Neural cell (in vitro differentiated cells): ENCODE data around the gene C14orf39. TPM values are rescaled to one million over a fixed set of nuclear protein-coding genes. Genes with fewer than 3 reads are reported as not detected.
A peak's percentile ranks its signal among the peaks of the same experiment; 100 is the strongest.
"Not testable (repeated sequence)": the region's sequence is repeated elsewhere in the genome, so short reads cannot be mapped to it uniquely, and the experiment has no call there.

Experiments
- H2AFZ ChIP-seq: fragments of 200-600, 300-800 bp; sonication (generic), shearing (Covaris generic); 2 replicates; pipeline ENCODE4 v1.6.0; 2014; ENCODE audit warnings: low read depth, mild to moderate bottlenecking, antibody characterized with exemption, low read length, moderate library complexity
- H3F3A ChIP-seq: fragments of 200-600 bp; shearing (Covaris generic); 2 replicates; pipeline ENCODE4 v1.6.1; 2016; ENCODE audit warnings: mild to moderate bottlenecking, moderate library complexity, mixed read lengths, antibody characterized with exemption, low read length; ENCODE audit not compliant: insufficient read depth, poor library complexity, severe bottlenecking
- H3K27ac ChIP-seq: fragments of 200-600, 300-800 bp; sonication (generic), shearing (Covaris generic); 2 replicates; pipeline ENCODE4 v1.5.1; 2014; ENCODE audit warnings: mild to moderate bottlenecking, low read length, moderate library complexity
- H3K27me3 ChIP-seq: fragments of 300-800, 200-600 bp; sonication (generic), shearing (Covaris generic); 2 replicates; pipeline ENCODE4 v1.6.0; 2014; ENCODE audit warnings: mild to moderate bottlenecking, low read depth, low read length, moderate library complexity; ENCODE audit not compliant: insufficient read depth
- H3K36me3 ChIP-seq: fragments of 300-800, 200-600 bp; sonication (generic), shearing (Covaris generic); 2 replicates; pipeline ENCODE4 v1.5.1; 2014; ENCODE audit warnings: mild to moderate bottlenecking, antibody characterized with exemption, low read length, moderate library complexity; ENCODE audit not compliant: insufficient read depth
- H3K4me2 ChIP-seq: fragments of 300-800, 200-600 bp; sonication (generic), shearing (Covaris generic); 2 replicates; pipeline ENCODE4 v1.6.0; 2014; ENCODE audit warnings: mild to moderate bottlenecking, low read length
- H3K4me3 ChIP-seq: fragments of 300-800, 200-600 bp; sonication (generic), shearing (Covaris generic); 2 replicates; pipeline ENCODE4 v1.5.1; 2014; ENCODE audit warnings: mild to moderate bottlenecking, low read length, moderate library complexity
- H3K79me2 ChIP-seq: fragments of 200-600 bp; shearing (Covaris generic); replicated peaks from 2 replicates; pipeline ENCODE4 v1.6.0; 2014; ENCODE audit warnings: mild to moderate bottlenecking, low read length, moderate library complexity; ENCODE audit not compliant: insufficient read depth
- H3K9ac ChIP-seq: fragments of 300-800, 200-600 bp; sonication (generic), shearing (Covaris generic); 2 replicates; pipeline ENCODE4 v1.6.1; 2016; ENCODE audit warnings: mild to moderate bottlenecking, low read length, mixed read lengths
- H3K9me2 ChIP-seq: fragments of 200-600 bp; shearing (Covaris generic); 2 replicates; pipeline ENCODE4 v1.6.1; 2016; ENCODE audit warnings: mild to moderate bottlenecking, low read length, mixed read lengths; ENCODE audit not compliant: insufficient read depth
- H3K9me3 ChIP-seq: fragments of 200-600, 300-800 bp; sonication (generic), shearing (Covaris generic); 2 replicates; pipeline ENCODE4 v1.6.1; 2016; ENCODE audit warnings: mild to moderate bottlenecking, mixed run types, low read length, moderate library complexity, mixed read lengths
- H4K20me1 ChIP-seq: fragments of 200-600 bp; shearing (Covaris generic); 2 replicates; pipeline ENCODE4 v1.6.1; 2016; ENCODE audit warnings: mild to moderate bottlenecking, mixed run types; ENCODE audit not compliant: insufficient read depth
- EP300 ChIP-seq: fragments of 450-650 bp; conservative IDR thresholded peaks from 2 replicates; pipeline ENCODE4 v1.6.1; 2014; ENCODE audit warnings: antibody characterized with exemption, mild to moderate bottlenecking, moderate library complexity; ENCODE audit not compliant: poor library complexity, severe bottlenecking
- EZH2 ChIP-seq: fragments of 200-600, 300-800 bp; shearing (Covaris generic), sonication (generic); IDR thresholded peaks from 2 replicates; pipeline ENCODE4 v1.6.1; 2014; ENCODE audit warnings: antibody characterized with exemption, low read length, borderline replicate concordance, mild to moderate bottlenecking; ENCODE audit not compliant: insufficient read depth, poor library complexity, severe bottlenecking
- MXI1 ChIP-seq: fragments of 450-650 bp; conservative IDR thresholded peaks from 2 replicates; pipeline ENCODE4 v1.6.1; 2014; ENCODE audit warnings: antibody characterized with exemption, mild to moderate bottlenecking; ENCODE audit not compliant: poor library complexity, severe bottlenecking
- POLR2AphosphoS5 ChIP-seq: IDR thresholded peaks from 2 replicates; pipeline ENCODE4 v1.6.1; 2012
- RAD21 ChIP-seq: fragments of 450-650 bp; conservative IDR thresholded peaks from 2 replicates; pipeline ENCODE4 v1.6.1; 2014; ENCODE audit warnings: antibody characterized with exemption, mild to moderate bottlenecking, moderate library complexity
- REST ChIP-seq: IDR thresholded peaks from 2 replicates; pipeline ENCODE4 v1.6.1; 2012; ENCODE audit warnings: borderline replicate concordance
- SMC3 ChIP-seq: fragments of 450-650 bp; conservative IDR thresholded peaks from 2 replicates; pipeline ENCODE4 v1.6.1; 2014; ENCODE audit warnings: antibody characterized with exemption, mild to moderate bottlenecking, moderate library complexity; ENCODE audit not compliant: poor library complexity
- TAF1 ChIP-seq: IDR thresholded peaks from 2 replicates; pipeline ENCODE4 v1.6.1; 2012; ENCODE audit warnings: low read depth
- polyA plus RNA-seq: library from polyadenylated mRNA; depleted of rRNA; stranded (reverse); fragments of >200 nt; gene quantifications from 2 replicates; pipeline ENCODE4 v1.2.3, GENCODE V29; 2014
- TF ChIP-seq, protein P1 (sequence below): fragments of 450-650 bp; IDR thresholded peaks from 2 replicates; pipeline ENCODE4 v1.5.1; 2014; ENCODE audit warnings: antibody characterized with exemption, mild to moderate bottlenecking, moderate library complexity; ENCODE audit not compliant: poor library complexity, severe bottlenecking

The C14orf39 gene
- polyA plus RNA-seq, 1 donor from 2014 or later: 0.12 TPM

DNA sequence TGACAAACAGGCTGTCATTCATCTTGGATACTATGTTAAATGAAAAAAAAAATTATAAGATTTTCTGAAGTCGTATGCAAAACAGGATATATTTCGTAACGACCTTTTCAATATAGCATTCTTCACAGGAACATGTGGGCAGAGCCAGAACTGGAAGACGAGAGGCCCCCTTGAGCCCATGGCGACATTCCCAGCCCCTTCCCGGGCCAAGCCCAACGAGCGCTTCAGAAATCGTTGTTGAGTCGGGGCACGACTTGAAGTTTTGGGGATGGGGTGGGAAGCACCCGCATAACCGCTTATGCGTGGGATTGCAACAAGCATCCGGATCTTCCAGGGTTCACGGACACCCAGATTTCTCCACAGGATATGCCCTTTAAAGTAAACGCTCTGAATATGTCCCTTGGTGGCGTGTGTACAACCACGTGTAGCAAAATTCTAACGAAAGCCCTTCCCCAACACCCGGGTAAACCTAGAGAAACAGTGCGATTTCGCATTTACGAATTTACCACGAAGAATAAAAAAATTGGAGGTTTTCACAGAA is 736 bp downstream of the C14orf39 start:
- Histone ChIP-seq H2AFZ (no peak overlapping the region), H3K9ac (peak overlapping the region; percentile 52), H3K27ac (no peak overlapping the region), H3K4me2 (no peak overlapping the region), H4K20me1 (no peaks in the 10 kb centered on the region), H3K9me2 (no peaks in the 10 kb centered on the region), H3K36me3 (no peaks in the 10 kb centered on the region), H3K9me3 (no peaks in the 10 kb centered on the region), H3F3A (no peaks in the 10 kb centered on the region), H3K27me3 (peaks cover 57% of the 10 kb centered on the region), H3K4me3 (peak overlapping the region; percentile 67), H3K79me2 (no peaks in the 10 kb centered on the region)
- TF ChIP-seq EZH2: no peak
- TF ChIP-seq TAF1: no peak
- TF ChIP-seq REST: no peak
- TF ChIP-seq, protein P1, sequence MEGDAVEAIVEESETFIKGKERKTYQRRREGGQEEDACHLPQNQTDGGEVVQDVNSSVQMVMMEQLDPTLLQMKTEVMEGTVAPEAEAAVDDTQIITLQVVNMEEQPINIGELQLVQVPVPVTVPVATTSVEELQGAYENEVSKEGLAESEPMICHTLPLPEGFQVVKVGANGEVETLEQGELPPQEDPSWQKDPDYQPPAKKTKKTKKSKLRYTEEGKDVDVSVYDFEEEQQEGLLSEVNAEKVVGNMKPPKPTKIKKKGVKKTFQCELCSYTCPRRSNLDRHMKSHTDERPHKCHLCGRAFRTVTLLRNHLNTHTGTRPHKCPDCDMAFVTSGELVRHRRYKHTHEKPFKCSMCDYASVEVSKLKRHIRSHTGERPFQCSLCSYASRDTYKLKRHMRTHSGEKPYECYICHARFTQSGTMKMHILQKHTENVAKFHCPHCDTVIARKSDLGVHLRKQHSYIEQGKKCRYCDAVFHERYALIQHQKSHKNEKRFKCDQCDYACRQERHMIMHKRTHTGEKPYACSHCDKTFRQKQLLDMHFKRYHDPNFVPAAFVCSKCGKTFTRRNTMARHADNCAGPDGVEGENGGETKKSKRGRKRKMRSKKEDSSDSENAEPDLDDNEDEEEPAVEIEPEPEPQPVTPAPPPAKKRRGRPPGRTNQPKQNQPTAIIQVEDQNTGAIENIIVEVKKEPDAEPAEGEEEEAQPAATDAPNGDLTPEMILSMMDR: no peak
- TF ChIP-seq POLR2AphosphoS5: no peak
- TF ChIP-seq SMC3: no peak
- TF ChIP-seq MXI1: no peak
- TF ChIP-seq RAD21: no peak
- no peak for TF ChIP-seq EP300

- Histone ChIP-seq H3F3A (no peaks in the 10 kb centered on the region), H3K4me3 (no peak overlapping the region), H3K9me3 (no peaks in the 10 kb centered on the region), H3K9ac (no peak overlapping the region), H3K4me2 (no peak overlapping the region), H2AFZ (no peak overlapping the region), H3K27ac (no peak overlapping the region), H4K20me1 (no peaks in the 10 kb centered on the region), H3K79me2 (no peaks in the 10 kb centered on the region), H3K9me2 (no peaks in the 10 kb centered on the region), H3K36me3 (no peaks in the 10 kb centered on the region), H3K27me3 (peaks cover 40% of the 10 kb centered on the region)
- TF ChIP-seq REST (no peak), EP300 (no peak)
These were observed 3.1 kb downstream of the C14orf39 start for GRCh38 chr14:60482743-60483142.

DNA sequence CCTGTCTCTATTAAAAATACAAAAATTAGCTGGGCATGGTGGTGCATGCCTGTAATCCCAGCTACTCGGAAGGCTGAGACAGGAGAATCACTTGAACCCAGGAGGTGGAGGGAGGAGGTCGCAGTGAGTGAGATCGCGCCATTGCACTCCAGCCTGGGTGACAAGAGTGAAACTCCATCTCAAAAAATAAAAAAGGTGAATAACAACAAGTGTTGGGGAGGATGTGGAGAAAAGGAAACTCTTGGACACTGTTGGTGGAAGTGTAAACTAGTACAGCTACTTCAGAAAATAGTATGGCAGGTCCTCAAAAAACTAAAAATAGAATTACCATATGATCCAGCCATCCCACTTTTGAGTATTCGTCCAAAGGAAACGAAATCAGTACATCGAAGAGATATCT is 5.6 kb downstream of the C14orf39 start:
- H3K9me2 ChIP-seq, H3K36me3 ChIP-seq, H3F3A ChIP-seq, H3K79me2 ChIP-seq, H2AFZ ChIP-seq, H4K20me1 ChIP-seq, H3K27ac ChIP-seq, H3K9ac ChIP-seq, H3K4me2 ChIP-seq, H3K9me3 ChIP-seq, H3K4me3 ChIP-seq: not testable (repeated sequence)
- peaks cover 16% of the 10 kb centered on the region for H3K27me3 ChIP-seq
